H54 (cell line): ENCODE data around the gene MAMLD1.
"Not testable (repeated sequence)": the region's sequence is repeated elsewhere in the genome, so short reads cannot be mapped to it uniquely, and the experiment has no call there.

Source experiments
- DNase-seq: peaks from one replicate; pipeline ENCODE4 v3.0.0; 2011; ENCODE audit warnings: low spot score, mixed read lengths; ENCODE audit not compliant: insufficient read length
- FAIRE-seq: peaks from 3 replicates; lab custom pipeline; 2011; peaks lifted over from hg19 to GRCh38; lab: Jason Lieb, UNC
- POLR2A ChIP-seq: IDR thresholded peaks from 2 replicates; pipeline ENCODE4 v1.6.1; 2011; ENCODE audit warnings: low read depth, mild to moderate bottlenecking, low read length

MAMLD1 gene

DNA sequence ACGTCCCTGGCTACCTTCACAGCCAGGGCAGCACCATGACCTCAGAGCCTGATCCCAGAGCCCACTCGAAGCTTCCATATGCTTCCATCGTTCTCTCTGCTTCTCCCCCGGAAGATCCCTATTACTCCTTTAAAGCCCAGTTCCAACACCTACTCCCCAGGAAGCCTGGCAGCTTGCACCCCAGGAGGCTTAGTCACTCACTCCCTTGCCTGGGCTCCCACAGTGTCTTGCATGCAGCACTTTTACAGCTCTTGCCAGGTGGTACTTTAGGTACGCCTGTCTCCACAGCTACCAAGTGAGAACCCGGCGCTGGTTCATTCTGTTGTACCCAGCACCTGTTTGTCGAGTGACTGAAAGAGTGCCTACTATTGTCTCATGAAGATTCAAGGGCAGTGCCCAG lies 24.5 kb upstream of the MAMLD1 start:
- TF ChIP-seq POLR2A: no peak
- DNase-seq (no peak), FAIRE-seq (no peak)

DNA sequence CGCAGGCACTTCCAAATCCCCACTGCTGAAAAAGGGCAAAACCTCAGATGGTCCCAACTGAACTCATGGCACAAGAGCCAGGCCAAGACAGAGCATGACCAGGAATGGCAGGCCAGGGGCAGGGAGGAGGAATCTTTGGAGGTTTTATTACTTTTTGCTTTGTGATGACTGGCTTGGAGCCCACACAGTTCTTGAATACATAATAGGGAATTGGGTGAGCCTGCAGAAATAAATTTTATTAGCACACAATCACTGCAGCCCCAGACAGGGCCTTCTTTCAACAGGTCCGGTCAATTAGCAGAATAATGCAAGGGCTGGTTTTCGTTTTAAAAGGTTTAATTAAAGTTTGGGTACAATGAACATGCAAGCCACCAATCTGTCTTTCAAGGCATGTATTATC lies 23.4 kb upstream of the MAMLD1 start:
- TF ChIP-seq POLR2A: no peak
- no peak for FAIRE-seq
- no peak for DNase-seq

DNA sequence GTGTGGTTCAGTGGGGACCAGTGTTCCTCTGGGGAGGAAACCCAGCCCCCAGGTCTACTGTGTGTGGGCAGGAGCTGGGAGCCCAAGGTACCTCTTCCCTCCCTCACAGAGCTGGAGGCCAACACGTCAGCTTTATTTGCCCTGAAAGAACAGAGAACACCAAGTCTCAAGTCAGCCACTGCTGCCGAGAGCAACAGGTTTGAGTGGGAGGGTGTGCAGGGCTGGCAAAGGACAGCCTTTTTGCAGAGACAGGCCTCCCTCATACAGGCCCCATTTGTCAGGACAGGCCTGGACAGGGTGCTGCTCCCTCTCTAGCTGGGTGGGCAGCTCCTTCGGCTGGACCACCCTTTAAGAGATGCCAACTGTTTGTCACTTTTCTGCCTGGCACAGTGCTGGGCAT lies 22.8 kb upstream of the MAMLD1 start:
- not testable (repeated sequence) for FAIRE-seq, DNase-seq

- TF ChIP-seq POLR2A: no peak
- FAIRE-seq (no peak), DNase-seq (no peak)
Observed at GRCh38 chrX:150347471-150347870, 15.6 kb upstream of the MAMLD1 start.

- DNase-seq (no peak), FAIRE-seq (no peak)
- no peak for TF ChIP-seq POLR2A
Observed at GRCh38 chrX:150348365-150348764, 14.8 kb upstream of the MAMLD1 start.

DNA sequence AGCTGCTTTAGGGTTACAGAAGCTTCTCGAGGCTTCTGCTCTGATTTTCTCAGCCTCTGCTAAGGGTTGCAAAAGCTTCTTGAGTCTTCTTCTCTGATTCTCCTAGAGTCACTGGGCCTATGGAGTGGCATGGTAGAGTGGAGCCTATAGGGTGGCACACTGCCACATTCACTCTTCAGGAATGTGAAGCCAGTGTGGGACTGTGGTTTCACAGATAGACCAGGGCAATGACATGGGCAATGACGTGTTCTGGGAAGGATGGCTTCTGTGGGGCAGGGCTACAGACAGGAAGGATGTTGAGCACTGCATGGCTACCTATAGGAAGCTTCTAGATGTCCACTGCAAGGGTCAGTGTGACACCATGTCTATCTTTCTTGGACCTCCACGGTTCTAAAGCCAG lies 11.0 kb upstream of the MAMLD1 start:
- TF ChIP-seq POLR2A: no peak
- no peak for DNase-seq
- no peak for FAIRE-seq

GRCh38 chrX:150352581-150352980 lies 10.5 kb upstream of the MAMLD1 start:
- no peak for TF ChIP-seq POLR2A

GRCh38 chrX:150355913-150356312 lies 7.2 kb upstream of the MAMLD1 start:
- no peak for TF ChIP-seq POLR2A
- DNase-seq (no peak), FAIRE-seq (no peak)

More at GRCh38 chrX:150352581-150352980, 10.5 kb upstream of the MAMLD1 start:
- no peak for DNase-seq
- no peak for FAIRE-seq

DNA sequence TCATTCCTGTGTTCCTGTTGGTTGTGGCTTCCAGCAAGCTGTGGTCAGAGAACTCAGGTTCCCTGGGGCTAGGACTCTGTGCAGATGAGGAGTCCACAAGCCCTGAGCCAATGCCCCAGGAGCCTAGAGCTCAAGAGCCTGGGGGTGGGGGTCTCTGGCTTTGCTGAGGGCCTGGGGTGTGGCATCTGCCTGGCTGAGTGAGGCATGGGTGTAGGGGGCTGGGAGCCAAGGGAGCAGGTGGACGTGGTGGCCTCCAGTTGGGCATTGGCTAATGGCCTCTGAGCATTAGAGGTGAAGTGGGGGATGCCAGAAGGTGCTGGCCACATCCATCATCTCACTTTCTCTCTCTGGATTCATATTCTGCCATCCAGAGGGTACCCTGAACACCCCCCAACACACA lies 5.3 kb upstream of the MAMLD1 start:
- no peak for TF ChIP-seq POLR2A
- FAIRE-seq: no peak
- no peak for DNase-seq

DNA sequence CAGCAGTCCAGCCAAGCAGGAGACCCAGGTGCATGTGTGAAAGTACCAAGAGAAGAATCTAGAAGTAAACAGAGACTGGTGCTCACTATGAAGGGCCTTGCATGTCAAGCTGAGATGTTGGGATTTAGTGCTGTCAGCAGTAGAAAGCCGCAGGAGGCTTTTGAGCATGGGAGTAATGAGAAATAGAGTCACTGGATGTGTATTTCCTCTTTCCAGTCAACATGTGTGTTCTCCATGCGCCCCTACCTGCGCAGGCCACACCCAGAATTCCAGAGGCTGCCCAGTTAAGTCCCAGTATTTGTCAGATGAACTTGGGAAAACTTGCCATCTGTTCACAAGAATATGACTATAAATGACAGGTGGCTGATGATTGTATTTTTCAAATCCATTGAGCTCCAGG lies 4.5 kb upstream of the MAMLD1 start:
- no peak for TF ChIP-seq POLR2A
- FAIRE-seq (no peak), DNase-seq (no peak)

GRCh38 chrX:150360331-150360730 lies 2.8 kb upstream of the MAMLD1 start:
- no peak for FAIRE-seq
- TF ChIP-seq POLR2A: no peak
- DNase-seq: no peak

DNA sequence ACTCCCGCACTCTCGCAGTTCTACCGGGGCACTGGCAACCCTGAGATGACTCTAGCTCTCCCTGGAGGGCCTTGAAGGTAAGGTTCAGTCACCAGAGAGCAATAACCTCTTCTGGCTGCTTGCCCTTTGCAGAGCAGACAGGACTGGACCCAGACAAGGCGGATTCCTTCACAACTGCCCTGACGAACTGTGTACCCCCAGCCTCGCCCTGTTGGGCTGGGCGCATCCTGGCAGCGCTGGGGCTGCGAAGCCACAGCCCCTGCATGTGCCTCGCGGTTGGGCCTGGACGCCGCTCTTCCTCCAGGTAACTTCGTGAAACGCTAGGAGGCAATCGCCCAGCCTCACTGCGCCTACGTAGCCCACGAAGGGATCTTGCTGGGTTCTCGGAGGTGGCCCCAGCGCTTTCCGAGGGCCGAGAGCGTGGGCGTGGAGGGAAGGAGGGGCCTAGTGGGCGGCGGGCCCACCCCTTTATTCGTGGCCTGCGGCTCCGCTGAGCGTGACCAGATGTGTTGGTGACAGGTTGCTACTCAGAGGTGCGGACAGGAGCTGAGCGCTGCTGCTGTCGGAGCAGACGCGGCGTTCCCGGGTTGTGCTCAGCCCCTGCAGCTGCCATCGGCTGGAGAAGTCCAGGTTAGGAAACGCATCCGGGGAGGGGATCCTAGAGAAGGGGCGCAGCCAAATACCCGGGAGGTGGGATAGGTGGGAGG lies 1.9 kb upstream of the MAMLD1 start:
- DNase-seq (no peak), FAIRE-seq (no peak)
- TF ChIP-seq POLR2A: no peak

DNA sequence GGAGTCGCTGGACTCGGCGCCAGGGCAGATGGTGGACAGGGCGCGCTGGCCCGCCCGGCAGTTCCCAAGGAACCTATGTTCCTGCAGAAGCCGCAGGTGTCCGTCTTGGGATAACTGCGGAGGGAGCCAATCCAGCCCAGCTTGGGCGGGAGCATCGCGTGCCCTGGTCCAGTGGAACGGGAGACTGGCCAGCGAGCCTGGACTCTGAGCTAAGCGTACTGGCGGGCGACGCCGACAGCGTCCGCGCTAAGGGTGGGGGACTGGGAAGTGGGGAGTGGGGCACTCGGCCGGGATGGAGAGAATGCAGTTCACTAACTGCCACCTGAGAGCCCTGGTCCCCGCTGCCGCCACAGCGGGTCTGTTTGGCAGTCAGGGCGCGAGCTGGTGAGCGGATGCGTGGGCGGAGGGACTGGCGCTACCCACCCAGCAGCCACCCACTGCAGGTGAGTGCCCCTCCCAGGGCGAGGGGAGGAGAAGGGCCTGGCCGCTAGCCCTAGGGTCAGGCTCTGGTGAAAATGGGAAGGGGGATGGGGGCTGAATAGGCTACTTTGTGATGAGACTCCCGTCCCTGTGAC lies 1.3 kb upstream of the MAMLD1 start:
- FAIRE-seq: no peak
- DNase-seq: no peak
- no peak for TF ChIP-seq POLR2A

DNA sequence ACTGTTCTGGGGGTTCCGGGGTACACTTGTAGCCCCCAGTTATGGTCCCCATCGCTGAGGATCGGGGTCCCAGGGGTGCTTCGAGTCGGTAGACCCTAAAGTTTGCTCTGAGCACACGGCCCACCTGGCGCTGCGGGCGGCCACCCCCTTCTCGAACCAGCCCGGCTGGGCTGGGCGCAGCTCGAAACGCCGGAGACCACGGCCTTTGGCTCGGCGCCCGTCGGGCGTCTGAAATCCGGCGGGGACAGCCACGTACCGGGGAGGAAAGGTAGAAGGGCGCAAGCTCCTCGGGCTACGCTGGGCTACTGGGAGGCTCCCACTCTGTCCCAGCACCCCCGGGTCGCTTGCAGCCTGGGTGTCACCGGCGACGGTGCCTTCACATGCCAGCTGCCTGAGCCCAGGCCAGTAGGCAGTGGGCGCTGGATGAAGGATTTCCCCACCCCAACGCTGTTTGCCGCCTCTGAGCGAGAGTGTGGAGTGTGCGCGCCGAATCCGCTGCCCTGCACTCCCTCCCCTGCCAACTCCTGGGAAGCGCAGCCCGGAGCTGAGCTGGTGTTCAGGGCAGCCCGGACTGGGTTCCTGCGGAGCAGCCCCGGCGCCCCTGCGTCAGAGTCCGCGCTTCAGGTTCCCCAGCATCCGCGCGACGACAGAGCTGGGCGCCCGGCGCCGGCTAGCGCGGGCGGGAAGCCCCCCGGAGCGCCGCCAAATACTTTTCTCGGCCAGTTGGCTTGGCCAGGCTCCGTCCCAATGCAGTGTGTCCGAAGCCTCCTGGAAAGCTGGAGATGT lies 637 bp downstream of the MAMLD1 start:
- DNase-seq: no peak
- no peak for FAIRE-seq

GRCh38 chrX:150364347-150365050 lies 1.4 kb downstream of the MAMLD1 start:
- FAIRE-seq (no peak), DNase-seq (no peak)
- TF ChIP-seq POLR2A: no peak

More for the DNA sequence above, 637 bp downstream of the MAMLD1 start:
- no peak for TF ChIP-seq POLR2A
